Tibial nerve (tissue), 3 donors: ENCODE data around the gene THSD4.

ENCODE experiments used
- CTCF ChIP-seq, 5 experiments: fragments of 200-600 bp in 3 of 5; fragments of 450-650 bp in 2 of 5; sonication (generic) in 3 of 5; IDR thresholded peaks; one replicate each; pipeline ENCODE4 v1.5.1; 2016 to 2019; ENCODE audit warnings: antibody characterized with exemption in 5 of 5, mild to moderate bottlenecking in 3 of 5, moderate library complexity in 2 of 5
- POLR2A ChIP-seq, 2 donors: fragments of 450-650 bp; IDR thresholded peaks; one replicate each; pipeline ENCODE4 v1.6.1; 2017; ENCODE audit warnings: antibody characterized with exemption in 2 of 2, mild to moderate bottlenecking in 2 of 2, moderate library complexity in 2 of 2

- TF ChIP-seq CTCF (IDR thresholded peaks at IDR 0.05) (peak; percentile 60 to 91 (median 70)), POLR2A (IDR thresholded peaks at IDR 0.05) (no peak)
Measured at GRCh38 chr15:71800835-71801745, 685.8 kb downstream of the THSD4 start.
